NAMALWA (cell line): ENCODE results near the gene PCGF2.
"Not testable (repeated sequence)": the region's sequence is repeated elsewhere in the genome, so short reads cannot be mapped to it uniquely, and the experiment has no call there.

ENCODE experiments used
- DNase-seq: peaks from one replicate; pipeline ENCODE4 v3.0.0-alpha.2; 2015; ENCODE audit warnings: low spot score

PCGF2 gene

DNA sequence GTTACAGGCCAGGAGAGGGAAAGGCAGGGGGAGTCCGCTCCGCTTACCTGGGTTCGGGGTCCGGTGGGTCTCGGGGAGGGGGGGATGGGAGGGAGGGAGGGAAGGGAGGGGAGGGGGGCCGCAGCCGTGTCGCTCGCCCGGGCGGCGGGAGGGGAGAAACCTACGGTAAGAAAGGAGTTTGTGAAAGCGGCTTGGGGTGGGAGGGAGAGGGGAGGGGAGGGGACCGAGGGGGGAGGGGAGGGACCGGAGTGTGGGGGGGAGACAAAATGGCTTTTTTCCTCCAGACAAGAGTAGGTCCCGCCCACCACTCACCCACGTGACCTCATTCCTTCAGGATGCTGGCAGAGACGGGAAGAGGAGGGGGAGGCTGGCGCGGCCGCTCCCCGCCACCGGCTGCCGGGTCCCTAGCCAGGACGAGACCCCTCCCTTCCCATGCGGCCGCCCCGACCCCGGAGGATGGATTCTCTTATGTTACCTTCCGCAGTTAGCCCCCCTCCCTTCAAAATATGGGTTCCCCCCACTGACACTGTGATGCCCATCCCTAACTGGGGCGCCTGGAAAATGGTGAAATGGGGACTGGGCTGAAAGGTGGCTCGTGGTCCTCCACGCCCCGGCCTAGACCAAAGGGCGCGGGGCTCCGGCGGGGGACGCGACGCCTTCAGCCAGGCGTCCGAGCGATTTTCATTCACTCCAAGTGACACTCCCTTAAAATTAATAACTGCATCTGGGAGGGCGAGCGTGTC is at the start of gene PCGF2:
Gene PCGF2 (minus strand): TSS at position 188 of the 743 bp plus-strand sequence. CDS start 7,934 bp downstream, outside the sequence.
- DNase-seq, result no peak

DNA sequence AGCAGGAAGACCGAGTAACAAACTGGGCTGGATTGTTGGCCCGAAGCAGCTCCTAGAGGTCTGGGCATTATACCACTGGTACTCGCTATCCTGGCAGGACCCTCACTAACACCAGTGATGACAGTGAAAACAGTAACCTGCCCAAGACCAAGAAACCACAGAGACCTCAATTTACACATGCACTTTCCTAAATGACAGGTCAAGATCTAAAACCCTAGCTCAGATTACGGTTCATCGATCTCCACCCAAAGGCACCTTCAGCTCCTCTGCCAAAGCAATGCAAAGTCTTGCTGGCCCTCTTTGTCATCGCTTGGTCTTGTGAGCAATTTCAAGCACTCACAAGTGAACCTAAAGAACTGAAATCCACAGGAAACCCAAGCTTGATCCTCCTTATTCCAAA is 49.7 kb upstream of the PCGF2 start:
- no peak for DNase-seq

DNA sequence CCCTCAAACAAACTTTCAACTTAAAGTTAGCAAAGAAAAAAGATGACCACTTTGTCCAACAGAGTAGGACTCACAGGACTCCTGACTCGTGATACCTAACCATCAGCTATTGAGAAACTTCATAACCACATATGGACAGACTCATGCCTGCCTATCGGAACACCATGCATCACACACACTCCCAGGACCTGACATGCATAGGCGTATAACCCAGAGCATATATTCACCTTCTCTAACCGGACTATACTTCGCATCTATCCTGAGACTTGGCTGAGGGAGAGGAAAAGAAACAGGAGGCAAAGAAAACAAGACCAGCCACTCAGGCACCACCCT is 49.0 kb upstream of the PCGF2 start:
- no peak for DNase-seq

DNA sequence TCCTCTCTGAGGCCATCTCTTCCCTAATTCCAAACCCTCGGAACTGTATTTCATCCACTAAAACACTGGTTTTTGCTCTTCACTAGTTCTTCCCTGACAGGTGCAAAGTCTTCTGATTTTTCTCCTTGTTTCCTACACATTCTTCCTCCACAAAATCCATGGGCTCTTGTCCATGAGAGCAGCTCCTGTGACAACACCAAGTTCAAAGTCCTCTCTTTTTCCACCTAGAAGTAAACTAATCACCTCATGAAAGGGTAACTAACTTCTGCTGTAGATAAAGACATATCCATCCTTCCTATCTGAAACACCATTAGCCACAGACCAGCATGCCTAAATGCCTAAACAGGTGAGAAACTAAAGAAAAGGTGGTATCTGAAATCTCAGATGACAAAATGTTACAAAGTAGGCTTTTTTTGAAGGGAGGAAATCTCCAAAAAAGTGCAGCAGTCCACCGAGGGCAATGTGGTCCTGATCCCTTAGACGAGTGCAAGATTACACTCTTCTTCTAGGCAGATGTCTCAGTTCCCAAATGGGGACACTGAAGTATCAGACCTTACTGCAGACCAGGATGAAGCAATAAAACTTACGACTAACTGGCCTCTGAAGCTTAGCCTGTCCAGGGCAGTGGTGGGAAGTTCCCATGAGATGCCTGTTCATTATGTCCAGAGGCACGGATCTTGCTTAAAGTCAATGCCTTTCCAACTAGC is 48.5 kb upstream of the PCGF2 start:
- DNase-seq, result no peak

DNA sequence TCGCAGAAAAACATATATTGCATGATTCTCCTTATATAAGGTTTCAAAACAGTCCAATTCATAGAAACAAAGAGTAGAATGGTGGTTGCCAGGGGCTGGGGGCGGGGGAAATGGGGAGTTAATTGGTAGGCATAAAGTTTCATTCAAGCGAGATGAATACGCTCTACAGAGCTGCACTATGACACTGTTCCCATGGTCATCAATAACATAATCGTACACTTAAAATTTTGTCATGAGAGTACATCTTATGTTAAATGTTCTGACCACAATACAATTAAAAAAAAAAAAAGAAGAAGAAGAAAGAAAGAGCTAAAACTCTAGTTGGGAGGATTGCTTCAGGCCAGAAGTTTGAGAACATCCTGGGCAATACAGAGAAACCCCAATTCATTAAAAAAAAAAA is 46.1 kb upstream of the PCGF2 start:
- DNase-seq, result no peak

DNA sequence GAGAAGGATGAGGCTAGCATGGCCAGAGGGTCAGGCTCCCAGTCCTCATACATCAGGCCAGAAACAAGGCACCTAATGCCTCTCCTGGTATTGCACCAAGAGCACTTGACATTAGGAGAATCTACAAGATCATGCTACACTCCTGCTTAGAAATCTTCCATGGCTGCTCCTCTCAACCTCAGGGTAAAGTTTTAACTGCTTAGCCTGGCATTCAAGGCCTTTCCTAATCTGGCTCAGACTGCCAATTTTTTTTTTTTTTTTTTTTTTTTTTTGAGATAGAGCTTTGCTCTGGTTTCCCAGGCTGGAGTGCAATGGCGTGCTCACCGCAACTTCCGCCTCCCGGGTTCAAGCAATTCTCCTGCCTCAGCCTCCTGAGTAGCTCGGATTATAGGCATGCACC is 43.0 kb upstream of the PCGF2 start:
- no peak for DNase-seq

DNA sequence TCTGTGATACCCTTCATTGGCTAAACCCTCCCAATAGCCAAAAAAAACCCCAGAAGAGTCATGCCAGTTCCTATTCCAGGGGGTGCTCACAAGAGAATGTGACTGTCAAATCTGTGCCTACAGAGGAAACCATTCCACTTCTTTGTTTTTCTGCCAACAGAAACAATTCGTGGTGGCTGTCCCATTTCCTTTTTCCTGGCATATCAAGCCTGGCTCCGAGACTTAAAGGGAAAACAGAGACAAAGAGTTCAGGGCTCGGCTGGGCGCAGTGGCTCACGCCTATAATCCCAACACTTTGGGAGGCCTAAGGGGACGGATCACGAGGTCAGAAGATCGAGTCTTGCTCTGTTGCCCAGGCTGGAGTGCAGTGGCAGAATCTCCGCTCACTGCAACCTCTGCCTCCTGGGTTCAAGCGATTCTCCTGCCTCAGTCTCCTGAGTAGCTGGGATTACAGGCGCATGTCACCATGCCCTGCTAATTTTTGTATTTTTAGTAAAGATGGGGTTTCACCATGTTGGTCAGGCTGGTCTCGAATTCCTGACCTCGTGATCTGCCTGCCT is 42.1 kb upstream of the PCGF2 start:
- not testable (repeated sequence) for DNase-seq

DNA sequence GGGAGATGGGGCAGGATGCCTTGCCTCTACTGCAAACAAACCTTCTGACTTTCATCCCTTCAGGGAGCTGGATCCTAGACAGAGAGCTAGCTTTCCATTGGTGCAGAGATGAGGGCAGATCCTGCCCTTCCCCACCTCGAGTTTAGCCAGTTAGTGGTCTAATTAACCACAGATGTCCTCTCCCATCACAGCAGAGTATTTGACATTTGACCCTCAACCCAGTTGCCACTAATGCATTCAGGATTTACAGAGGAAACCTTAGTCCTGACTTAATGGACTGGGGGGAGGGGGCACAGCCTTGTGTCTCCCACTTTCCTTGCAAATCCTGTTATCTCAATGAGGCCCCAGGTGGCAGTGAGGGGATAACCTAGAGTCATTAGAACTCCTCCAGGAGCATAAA is 41.0 kb upstream of the PCGF2 start:
- no peak for DNase-seq

DNA sequence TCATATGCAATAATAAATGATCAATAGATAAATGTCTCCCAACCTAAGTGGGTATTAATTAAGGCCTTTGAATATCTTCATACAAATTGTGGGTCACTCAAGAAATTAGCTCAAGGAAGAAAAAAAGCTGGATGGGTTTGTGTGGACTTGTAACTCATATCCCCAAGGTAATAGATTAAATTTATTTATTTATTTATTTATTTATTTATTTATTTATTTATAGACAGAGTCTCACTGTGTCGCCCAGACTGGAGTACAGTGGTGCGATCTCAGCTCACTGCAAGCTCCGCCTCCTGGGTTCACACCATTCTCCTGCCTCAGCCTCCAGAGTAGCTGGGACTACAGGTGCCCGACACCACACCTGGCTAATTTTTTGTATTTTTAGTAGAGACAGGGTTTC is 39.9 kb upstream of the PCGF2 start:
- DNase-seq, result not testable (repeated sequence)

DNA sequence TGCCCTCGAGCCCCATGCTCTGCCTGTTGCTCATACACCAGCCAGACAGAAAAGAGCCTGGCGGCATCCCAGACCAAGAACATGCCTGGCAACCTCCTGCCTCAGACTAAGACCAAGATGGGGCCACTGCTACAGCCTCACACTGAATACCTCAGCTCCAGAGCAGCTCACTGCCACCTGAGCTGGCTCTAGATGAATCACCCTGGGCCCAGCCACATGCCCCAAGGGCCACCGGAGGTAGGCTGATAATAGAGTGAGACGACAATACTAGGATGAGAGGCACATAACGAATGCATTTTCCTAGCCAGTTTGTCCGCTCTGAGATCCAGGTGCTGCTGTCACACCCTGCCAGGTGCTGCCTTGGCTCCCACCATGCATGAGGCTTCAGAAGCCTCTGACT is 38.2 kb upstream of the PCGF2 start:
- no peak for DNase-seq

DNA sequence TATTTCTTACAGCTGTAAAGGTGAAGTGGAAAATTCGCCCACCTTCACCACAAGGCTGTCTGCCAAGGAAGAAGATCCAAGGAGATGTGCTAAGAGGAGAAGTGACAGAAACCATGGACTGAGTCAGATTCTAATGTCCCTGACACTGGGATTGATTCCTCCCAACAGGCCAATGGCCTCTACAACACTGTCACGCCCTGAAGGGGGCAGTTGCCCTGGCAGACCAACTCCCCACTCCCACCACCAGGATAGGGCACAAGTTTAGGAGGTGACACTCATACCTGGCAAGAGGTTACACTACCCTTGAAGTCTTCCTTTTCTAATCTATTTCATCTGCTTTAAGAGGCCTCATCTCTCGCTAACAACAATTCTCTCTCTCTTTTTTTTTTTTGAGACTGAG is 35.1 kb upstream of the PCGF2 start:
- no peak for DNase-seq

DNA sequence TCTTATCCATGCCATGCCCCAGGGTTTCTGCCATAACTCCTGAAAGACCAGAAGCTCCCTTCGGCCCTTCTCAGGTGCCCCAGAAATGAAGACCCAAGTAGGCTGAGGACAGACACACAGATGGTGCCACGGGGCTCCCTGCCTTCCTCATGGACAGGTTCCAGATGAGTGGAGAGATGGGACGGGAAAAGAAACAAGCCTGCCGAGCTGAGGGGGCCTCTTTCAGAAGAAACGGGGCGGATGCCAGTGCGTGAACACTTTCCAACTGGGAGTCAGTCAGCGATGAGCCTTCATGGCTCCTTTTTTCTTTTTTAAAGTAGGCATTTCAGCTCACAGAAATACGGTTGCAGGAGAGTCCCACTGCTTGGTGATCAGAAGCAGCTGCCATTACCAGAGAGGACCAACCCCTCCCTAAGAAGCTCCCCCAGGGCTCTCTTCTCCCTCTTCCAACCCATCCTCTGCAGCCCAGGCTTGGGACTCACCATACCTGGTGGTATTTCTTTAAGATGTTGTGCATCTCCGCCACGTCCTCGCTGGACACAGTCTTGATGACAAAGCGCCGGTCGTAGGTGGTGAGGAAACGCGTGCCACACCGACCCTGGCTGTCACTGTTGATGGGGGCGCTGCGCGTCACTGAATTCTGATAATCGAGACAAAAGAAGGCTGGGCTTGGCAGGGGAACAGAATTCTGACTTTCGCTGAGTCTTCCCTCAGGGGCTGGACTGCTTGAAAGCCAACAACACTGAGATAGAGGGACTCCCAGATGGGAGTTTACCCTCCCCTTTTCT is 32.0 kb upstream of the PCGF2 start:
- DNase-seq, result no peak

DNA sequence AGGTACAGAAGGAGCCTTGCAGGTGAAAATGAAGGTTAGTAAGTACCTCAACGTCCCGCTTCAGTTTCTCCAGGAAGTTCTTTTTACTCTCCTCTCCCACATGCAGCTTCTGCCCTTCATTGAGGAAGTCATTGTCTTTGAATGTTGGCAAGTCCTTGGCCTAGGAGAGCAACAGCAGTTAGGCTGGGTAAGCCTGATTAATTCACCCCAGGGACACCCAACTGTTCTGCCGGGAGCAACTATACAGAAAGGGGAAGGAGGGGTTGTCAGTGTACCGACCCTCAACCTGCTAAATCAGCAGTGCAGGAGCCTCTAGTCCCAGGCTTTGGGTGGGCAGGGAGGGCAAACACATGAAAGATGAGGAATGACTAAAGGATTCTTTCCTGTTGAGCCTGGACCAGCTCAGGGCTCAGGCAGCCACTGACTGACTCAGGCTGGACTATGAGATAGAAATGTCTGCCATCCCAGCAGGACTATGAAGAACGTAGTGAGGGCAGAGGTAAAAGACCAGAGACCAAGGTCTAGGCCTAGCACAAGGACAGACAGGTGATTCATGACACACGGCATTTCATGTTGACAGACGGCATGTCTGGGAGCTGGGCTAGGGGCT is 29.6 kb upstream of the PCGF2 start:
- DNase-seq, result no peak

DNA sequence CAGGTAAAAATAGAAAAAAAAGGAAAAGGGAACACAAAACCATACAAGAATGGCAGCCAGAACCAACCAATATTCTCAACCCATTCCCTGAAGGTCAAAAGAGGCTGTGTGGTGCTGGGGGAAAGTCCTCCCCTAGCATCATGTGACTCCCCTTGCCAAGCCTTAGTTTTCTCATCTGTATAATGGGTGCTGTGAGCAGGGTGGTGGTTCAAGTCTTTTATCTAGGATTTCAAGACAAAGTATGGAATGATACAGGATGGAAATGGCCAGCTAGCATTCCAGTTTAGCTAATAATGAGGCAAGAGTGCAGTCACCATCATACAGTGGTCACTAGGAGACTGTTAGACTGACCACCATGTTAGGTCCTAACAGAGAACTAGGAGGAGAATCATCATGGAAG is 25.1 kb upstream of the PCGF2 start:
- DNase-seq, result no peak

DNA sequence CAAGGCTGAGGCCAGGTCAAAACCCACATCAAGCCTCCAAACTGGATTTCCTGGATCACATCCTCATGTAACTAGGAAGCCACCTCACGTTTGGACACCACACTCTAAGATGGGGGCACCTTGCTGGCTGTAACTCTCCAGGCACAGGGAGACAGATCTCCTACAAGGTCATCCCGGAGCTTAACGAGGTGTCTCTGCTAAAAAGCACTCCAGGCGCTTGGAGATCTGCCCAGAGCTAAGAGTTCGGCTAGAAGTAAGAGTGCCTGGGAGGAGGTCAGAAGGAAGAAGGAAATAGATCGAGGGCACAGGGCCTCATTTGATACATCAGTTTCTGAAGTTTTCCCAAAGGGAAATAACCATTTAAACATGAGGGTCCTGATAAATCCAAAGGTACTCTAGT is 20.3 kb upstream of the PCGF2 start:
- DNase-seq, result no peak

DNA sequence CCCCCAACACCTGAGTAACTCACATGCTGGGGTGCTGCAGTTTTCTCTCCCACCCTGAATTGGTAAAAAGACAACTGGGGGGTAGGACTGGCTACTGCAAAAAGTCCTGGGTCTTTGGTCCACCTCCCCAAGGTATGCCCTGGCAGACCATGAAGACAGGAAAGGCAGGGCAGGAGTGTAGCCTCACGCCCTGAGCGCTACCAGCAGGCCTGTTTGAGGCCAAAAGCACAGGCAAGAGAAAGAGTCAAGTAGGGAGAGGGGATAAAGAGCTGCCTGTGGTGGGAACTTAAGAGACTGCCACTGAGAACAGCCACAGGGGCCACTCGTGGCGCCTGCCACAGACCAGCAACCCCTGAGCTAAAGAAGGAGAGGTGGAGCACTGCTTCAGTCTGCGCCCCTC is 18.2 kb upstream of the PCGF2 start:
- DNase-seq, result no peak

DNA sequence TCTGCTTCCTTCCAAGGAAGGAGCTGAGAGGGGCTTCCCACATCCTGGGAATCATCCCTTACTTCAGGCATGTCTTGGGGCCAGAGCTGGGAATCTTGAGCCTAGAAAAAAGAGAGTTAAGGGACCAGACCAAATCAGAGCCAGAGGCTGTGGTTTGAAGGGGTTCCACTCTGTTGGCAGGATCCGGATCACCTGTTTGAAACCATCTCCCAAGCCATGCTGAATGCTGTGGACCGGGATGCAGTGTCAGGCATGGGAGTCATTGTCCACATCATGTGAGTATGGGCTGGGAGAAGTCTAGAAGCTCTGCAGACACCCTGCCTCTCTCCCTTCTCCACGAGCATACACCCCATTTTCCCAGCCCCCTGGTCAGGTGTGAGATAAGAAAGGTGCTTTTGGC is 14.1 kb upstream of the PCGF2 start:
- DNase-seq, result no peak

DNA sequence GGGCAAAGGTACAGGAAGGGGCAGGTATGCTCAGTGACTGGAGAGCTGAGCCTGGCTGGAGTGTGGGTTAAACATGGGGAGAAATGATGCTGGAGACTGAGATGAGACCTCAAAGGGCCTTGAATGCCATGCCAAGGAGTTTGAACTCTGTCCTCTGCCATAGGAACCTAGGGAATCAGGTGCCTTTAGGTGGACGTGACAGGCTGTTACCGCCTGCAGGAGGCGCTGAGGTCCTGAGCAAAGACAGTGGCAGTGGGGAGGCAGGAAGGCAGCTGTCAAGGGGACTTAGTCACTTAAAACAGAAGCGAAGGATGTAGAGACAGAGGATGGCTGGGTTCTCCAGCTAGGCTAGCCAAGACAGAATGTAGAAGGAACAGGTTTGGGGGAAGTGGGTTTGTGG is 13.5 kb upstream of the PCGF2 start:
- DNase-seq, result peak; percentile 68

DNA sequence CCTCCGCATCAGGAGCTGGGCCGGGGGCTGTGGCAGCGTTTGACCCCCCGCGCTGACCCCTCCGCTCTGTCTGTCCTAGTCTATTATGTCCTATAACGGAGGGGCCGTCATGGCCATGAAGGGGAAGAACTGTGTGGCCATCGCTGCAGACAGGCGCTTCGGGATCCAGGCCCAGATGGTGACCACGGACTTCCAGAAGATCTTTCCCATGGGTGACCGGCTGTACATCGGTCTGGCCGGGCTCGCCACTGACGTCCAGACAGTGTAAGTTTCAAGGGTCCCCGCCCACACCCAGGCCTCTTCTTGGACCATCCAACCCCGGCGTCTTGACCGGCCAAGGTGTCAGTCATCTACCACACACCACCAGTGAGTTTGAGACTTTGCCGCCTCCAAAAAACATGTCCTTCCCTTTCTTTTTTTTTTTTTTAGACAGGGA is 5.0 kb upstream of the PCGF2 start:
- no peak for DNase-seq

DNA sequence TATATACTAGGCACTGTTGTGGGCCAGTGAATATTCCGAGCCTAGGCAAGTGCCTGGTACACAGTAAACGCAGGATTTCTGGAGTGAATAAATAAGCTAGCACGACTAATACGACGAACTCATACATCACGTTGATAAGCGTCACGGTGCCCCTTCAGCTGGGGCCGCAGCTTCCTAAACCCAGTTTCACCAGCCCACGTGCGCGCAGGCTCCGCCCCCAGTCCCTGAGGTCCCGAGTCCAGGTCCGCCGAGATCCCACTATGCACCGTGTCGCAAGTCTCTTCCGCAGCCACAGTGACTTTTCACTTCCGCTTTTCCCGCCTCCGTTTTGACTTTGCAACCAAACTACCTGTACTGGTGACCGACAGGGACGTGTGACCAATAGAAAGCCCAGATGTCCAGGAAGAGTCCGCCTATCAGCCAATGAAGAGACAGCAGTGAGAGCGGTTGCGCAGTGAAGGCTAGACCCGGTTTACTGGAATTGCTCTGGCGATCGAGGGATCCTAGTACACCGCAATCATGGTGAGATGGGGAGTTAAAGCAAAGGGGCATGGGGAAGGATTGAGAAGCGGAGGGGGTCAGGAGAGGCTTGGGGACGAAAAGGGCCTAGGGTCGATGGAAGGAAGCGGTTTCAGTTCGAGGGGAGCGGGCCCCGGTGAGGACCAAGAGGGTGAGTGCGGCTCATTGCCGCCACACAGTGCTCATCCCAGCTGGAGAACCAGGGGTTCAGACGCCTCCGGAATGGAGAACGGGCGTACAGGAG is 4.4 kb upstream of the PCGF2 start, which contains the start of gene PSMB3:
Gene PSMB3 (plus strand): TSS at position 434 of the 763 bp plus-strand sequence. CDS start 86 bp downstream, at position 520.
- peak; percentile 100 for DNase-seq

DNA sequence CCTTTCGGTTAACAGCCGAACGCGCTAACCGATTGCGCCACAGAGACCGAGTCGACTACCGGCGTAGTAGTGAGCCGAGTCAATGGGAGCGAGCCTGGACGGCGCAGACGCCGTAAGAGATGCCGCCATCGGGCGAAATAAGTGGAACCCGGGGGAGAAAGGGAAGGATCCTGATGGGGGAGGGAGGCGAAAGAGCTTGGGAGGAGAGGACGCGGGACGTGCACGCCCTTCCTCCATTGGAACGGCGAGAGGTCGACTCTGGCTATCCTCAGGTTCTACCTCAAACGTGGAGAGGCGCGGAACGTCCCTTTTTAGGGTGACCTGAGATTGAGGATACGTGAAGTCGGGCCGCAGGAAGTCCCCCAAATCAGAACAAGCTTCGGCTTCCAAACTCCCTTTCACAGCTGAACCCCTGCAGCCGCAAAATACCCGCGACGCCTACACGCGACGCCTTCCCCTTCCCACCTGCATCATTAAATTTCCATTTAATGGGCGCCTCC is 3.7 kb upstream of the PCGF2 start:
- peak; percentile 86 for DNase-seq
